ENCODE measurements around the gene NEO1. TPM values are rescaled to one million over a fixed set of nuclear protein-coding genes. Genes with fewer than 3 reads are reported as not detected.

Gene NEO1
- total and polyA plus RNA-seq, 2 experiments from 2014 or later: 4.5 to 13.6 TPM

DNA sequence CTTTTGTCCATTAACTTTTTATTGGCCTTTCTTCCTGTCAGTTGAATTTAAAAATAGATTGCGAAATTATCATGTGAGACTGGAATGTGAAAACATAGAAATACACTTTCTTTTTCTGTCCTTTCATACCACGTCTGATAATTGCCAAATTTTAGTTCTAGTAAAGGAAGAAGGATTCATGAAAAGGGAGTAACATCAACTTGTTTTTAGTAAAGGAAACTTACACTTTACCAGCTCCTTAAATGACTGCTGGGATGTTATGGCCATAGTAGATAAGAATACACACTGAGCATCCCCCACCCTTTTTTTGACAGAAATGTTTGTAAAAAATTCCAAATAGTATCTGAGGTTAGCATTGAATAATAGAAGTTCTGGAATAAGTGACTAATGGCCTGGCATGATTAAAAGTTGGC lies 137.9 kb downstream of the NEO1 start:
- H3K36me3 ChIP-seq (ENCODE audit: low read depth): no peaks in the 10 kb centered on the region
- H3K79me2 ChIP-seq (ENCODE audit: insufficient read depth): no peaks in the 10 kb centered on the region
- peaks cover 12% of the 10 kb centered on the region for H3K4me1 ChIP-seq (ENCODE audit: insufficient read depth)
- WGBS, 2 experiments (ENCODE audit: low coverage in 1 of 2, low lambda C conversion rate in 2 of 2, missing lambda C conversion rate in 2 of 2): 8 to 10% methylated on average over 2 of the region's 2 CpGs
- no peaks in the 10 kb centered on the region for H4K20me1 ChIP-seq (ENCODE audit: insufficient read depth)
- H2AFZ ChIP-seq: peak overlapping the region; percentile 22; the same call in 1 of the 2 replicates
- no peaks in the 10 kb centered on the region for H3K9me2 ChIP-seq (ENCODE audit: insufficient read depth)
- H3K9me3 ChIP-seq (ENCODE audit: low read depth): no peaks in the 10 kb centered on the region
- H3K9ac ChIP-seq: peak overlapping the region; percentile 2; the same call in 1 of the 2 replicates
- in situ Hi-C loops (cut with MboI): no loop called here
- peak; percentile 63 for DNase-seq
- peak overlapping the region; percentile 47 for H3K27ac ChIP-seq
- TF ChIP-seq EZH2phosphoT487 (IDR thresholded peaks at IDR 0.05; ENCODE audit: insufficient read depth, low read depth) (no peak), EZH2 (IDR thresholded peaks at IDR 0.05; ENCODE audit: insufficient read depth, poor library complexity, severe bottlenecking) (no peak)
- peak overlapping the region; percentile 70 for H3K4me2 ChIP-seq (ENCODE audit: unreplicated experiment)
- H3F3A ChIP-seq (ENCODE audit: insufficient read depth): peaks cover 4% of the 10 kb centered on the region; the same call in 1 of the 2 replicates
- peak overlapping the region; percentile 31; the same call in 1 of the 2 replicates for H3K4me3 ChIP-seq
- no peaks in the 10 kb centered on the region for H3K27me3 ChIP-seq (replicated peaks; ENCODE audit: insufficient read depth)

GRCh38 chr15:73195166-73195565 lies 142.9 kb downstream of the NEO1 start:
- Histone ChIP-seq H3K79me2 (ENCODE audit: insufficient read depth) (no peaks in the 10 kb centered on the region), H3K4me2 (ENCODE audit: unreplicated experiment) (no peak overlapping the region), H3F3A (ENCODE audit: insufficient read depth) (peaks cover 2% of the 10 kb centered on the region; the same call in 1 of the 2 replicates), H3K36me3 (ENCODE audit: low read depth) (no peaks in the 10 kb centered on the region), H3K27ac (no peak overlapping the region), H3K27me3 (replicated peaks; ENCODE audit: insufficient read depth) (no peaks in the 10 kb centered on the region), H4K20me1 (ENCODE audit: insufficient read depth) (no peaks in the 10 kb centered on the region), H2AFZ (no peak overlapping the region), H3K4me3 (no peak overlapping the region), H3K9me3 (ENCODE audit: low read depth) (no peaks in the 10 kb centered on the region), H3K4me1 (ENCODE audit: insufficient read depth) (peaks cover 7% of the 10 kb centered on the region), H3K9me2 (ENCODE audit: insufficient read depth) (no peaks in the 10 kb centered on the region), H3K9ac (no peak overlapping the region)
- WGBS, 2 experiments (ENCODE audit: low coverage in 1 of 2, low lambda C conversion rate in 2 of 2, missing lambda C conversion rate in 2 of 2): 94 to 100% methylated on average over 1 of the region's 1 CpG
- TF ChIP-seq EZH2 (IDR thresholded peaks at IDR 0.05; ENCODE audit: insufficient read depth, poor library complexity, severe bottlenecking) (no peak), EZH2phosphoT487 (IDR thresholded peaks at IDR 0.05; ENCODE audit: insufficient read depth, low read depth) (no peak)
- in situ Hi-C loops (cut with MboI): no loop called here
- no peak for DNase-seq

- H3K9me3 ChIP-seq (ENCODE audit: low read depth): no peaks in the 10 kb centered on the region
- no peak overlapping the region for H2AFZ ChIP-seq
- no peak for DNase-seq
- no peak overlapping the region for H3K27ac ChIP-seq
- TF ChIP-seq EZH2phosphoT487 (IDR thresholded peaks at IDR 0.05; ENCODE audit: insufficient read depth, low read depth): no peak
- no peak for TF ChIP-seq EZH2 (IDR thresholded peaks at IDR 0.05; ENCODE audit: insufficient read depth, poor library complexity, severe bottlenecking)
- no peaks in the 10 kb centered on the region for H3K79me2 ChIP-seq (ENCODE audit: insufficient read depth)
- no peaks in the 10 kb centered on the region for H3K36me3 ChIP-seq (ENCODE audit: low read depth)
- no peaks in the 10 kb centered on the region for H3K9me2 ChIP-seq (ENCODE audit: insufficient read depth)
- 91 to 93% methylated on average over 2 of the region's 2 CpGs for WGBS, 2 experiments (ENCODE audit: low coverage in 1 of 2, low lambda C conversion rate in 2 of 2, missing lambda C conversion rate in 2 of 2)
- H3K9ac ChIP-seq: no peak overlapping the region
- H3K27me3 ChIP-seq (replicated peaks; ENCODE audit: insufficient read depth): no peaks in the 10 kb centered on the region
- no peaks in the 10 kb centered on the region for H4K20me1 ChIP-seq (ENCODE audit: insufficient read depth)
- H3K4me1 ChIP-seq (ENCODE audit: insufficient read depth): no peaks in the 10 kb centered on the region
- no peaks in the 10 kb centered on the region for H3F3A ChIP-seq (ENCODE audit: insufficient read depth)
- H3K4me3 ChIP-seq: no peak overlapping the region
- in situ Hi-C loops (cut with MboI): no loop called here
- no peak overlapping the region for H3K4me2 ChIP-seq (ENCODE audit: unreplicated experiment)
Observed at GRCh38 chr15:73196113-73196512, 143.8 kb downstream of the NEO1 start.

DNA sequence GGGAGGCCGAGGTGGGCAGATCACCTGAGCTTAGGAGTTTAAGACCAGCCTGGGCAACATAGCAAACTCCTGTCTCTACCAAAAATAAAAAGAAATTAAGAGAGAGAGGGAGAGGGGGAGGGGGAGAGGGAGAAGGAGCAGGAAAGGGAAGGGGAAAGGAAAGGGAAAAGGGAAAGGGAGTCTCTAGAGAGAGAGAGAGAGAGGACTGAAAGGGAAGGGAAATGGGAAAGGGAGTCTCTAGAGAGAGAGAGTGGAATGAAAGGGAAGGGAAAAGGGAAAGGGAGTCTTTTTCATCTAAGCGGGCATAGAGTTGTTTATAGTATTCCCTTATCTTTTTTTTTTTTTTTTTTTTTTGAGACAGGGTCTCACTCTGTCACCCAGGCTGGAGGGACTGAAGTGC lies 148.1 kb downstream of the NEO1 start:
- no peak overlapping the region for H3K4me3 ChIP-seq
- no peaks in the 10 kb centered on the region for H3K4me1 ChIP-seq (ENCODE audit: insufficient read depth)
- H3K27me3 ChIP-seq (replicated peaks; ENCODE audit: insufficient read depth): no peaks in the 10 kb centered on the region
- in situ Hi-C loops (cut with MboI): no loop called here
- no peaks in the 10 kb centered on the region for H3F3A ChIP-seq (ENCODE audit: insufficient read depth)
- 90 to 92% methylated on average over 2 of the region's 2 CpGs for WGBS, 2 experiments (ENCODE audit: low coverage in 1 of 2, low lambda C conversion rate in 2 of 2, missing lambda C conversion rate in 2 of 2)
- no peak overlapping the region for H3K4me2 ChIP-seq (ENCODE audit: unreplicated experiment)
- H2AFZ ChIP-seq: no peak overlapping the region
- TF ChIP-seq EZH2 (IDR thresholded peaks at IDR 0.05; ENCODE audit: insufficient read depth, poor library complexity, severe bottlenecking) (no peak), EZH2phosphoT487 (IDR thresholded peaks at IDR 0.05; ENCODE audit: insufficient read depth, low read depth) (no peak)
- no peak for DNase-seq
- H3K9me3 ChIP-seq (ENCODE audit: low read depth): peaks cover 2% of the 10 kb centered on the region
- H3K79me2 ChIP-seq (ENCODE audit: insufficient read depth): no peaks in the 10 kb centered on the region
- no peaks in the 10 kb centered on the region for H3K9me2 ChIP-seq (ENCODE audit: insufficient read depth)
- no peak overlapping the region for H3K9ac ChIP-seq
- no peak overlapping the region for H3K27ac ChIP-seq
- no peaks in the 10 kb centered on the region for H4K20me1 ChIP-seq (ENCODE audit: insufficient read depth)
- no peaks in the 10 kb centered on the region for H3K36me3 ChIP-seq (ENCODE audit: low read depth)

GRCh38 chr15:73210630-73211029 lies 158.4 kb downstream of the NEO1 start:
- no peak for DNase-seq
- Histone ChIP-seq H3K27ac (no peak overlapping the region), H3K27me3 (replicated peaks; ENCODE audit: insufficient read depth) (no peaks in the 10 kb centered on the region), H3K4me2 (ENCODE audit: unreplicated experiment) (no peak overlapping the region), H2AFZ (no peak overlapping the region), H3K4me1 (ENCODE audit: insufficient read depth) (no peaks in the 10 kb centered on the region), H3K79me2 (ENCODE audit: insufficient read depth) (no peaks in the 10 kb centered on the region), H4K20me1 (ENCODE audit: insufficient read depth) (no peaks in the 10 kb centered on the region), H3K4me3 (no peak overlapping the region), H3F3A (ENCODE audit: insufficient read depth) (no peaks in the 10 kb centered on the region), H3K9ac (no peak overlapping the region), H3K9me3 (ENCODE audit: low read depth) (no peaks in the 10 kb centered on the region), H3K9me2 (ENCODE audit: insufficient read depth) (no peaks in the 10 kb centered on the region), H3K36me3 (ENCODE audit: low read depth) (no peaks in the 10 kb centered on the region)
- WGBS, 2 experiments (ENCODE audit: low coverage in 1 of 2, low lambda C conversion rate in 2 of 2, missing lambda C conversion rate in 2 of 2): 93 to 94% methylated on average over 2 of the region's 2 CpGs
- TF ChIP-seq EZH2 (IDR thresholded peaks at IDR 0.05; ENCODE audit: insufficient read depth, poor library complexity, severe bottlenecking): no peak
- TF ChIP-seq EZH2phosphoT487 (IDR thresholded peaks at IDR 0.05; ENCODE audit: insufficient read depth, low read depth): no peak
- in situ Hi-C loops (cut with MboI): no loop called here
